HTERT RPE-1 (cell line): Measurements from ENCODE around the gene DACT3.

Source experiments
- in situ Hi-C: fragments of 300-500 bp; cut with MboI; formaldehyde crosslinking; loops from 4 replicates; pipeline ENCODE4 v1.14.3; 2020; ENCODE audit warnings: low sequenced_read_pairs

DACT3 gene

GRCh38 chr19:46600384-46601317 lies 60.3 kb downstream of the DACT3 start:
- in situ Hi-C loops = no loop called here

DNA sequence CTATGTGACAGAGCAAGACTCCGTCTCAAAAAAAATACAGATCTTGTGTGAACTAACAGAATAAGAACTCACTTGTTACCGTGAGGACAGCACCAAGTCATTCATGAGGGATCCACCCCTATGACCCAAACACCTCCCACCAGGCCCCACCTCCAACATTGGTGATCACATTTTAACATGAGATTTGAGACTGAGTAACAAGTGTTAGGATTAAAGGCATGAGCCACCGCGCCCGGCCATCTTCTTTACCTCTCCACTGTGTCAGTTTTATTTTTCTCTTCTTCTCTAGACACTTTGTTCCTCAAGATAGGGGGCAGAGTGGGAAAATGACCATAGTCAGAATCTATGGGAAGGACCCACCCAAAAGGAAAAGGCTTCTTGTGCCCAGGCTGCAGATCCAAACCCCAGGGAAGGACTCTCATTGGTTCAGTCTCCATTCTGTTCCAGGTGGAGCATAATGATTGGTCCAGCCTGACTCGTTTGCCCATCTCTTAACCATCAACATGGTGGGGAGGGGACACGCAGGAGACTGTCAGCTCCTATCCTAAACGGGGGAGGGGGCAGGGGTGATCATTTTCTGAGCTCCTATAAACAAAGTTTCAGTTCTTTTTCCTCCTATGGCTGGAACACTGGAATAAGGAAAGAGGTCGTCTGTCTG lies 61.1 kb downstream of the DACT3 start:
- in situ Hi-C loops = no loop called here

- in situ Hi-C loops = no loop called here
These were observed 62.5 kb downstream of the DACT3 start for GRCh38 chr19:46598372-46598917.
